Suppressor macrophage treated with lipopolysaccharide for 1 hour (primary cell): ENCODE results near the gene YIPF2.
"Not testable (repeated sequence)": the region's sequence is repeated elsewhere in the genome, so short reads cannot be mapped to it uniquely, and the experiment has no call there.

Source experiments
- DNase-seq, 3 donors: peaks; one replicate each; pipeline ENCODE4 v3.0.0-alpha.2; 2020 to 2022

Gene YIPF2

GRCh38 chr19:10928563-10929401 lies at the start of gene YIPF2, which contains the start of gene TIMM29:
Gene YIPF2, minus strand, starts transcription at chr19:10928639. Its CDS starts 229 bp downstream, at chr19:10928410.
Gene TIMM29, plus strand, starts transcription at chr19:10928811. Its CDS starts 12 bp downstream, at chr19:10928823.
- DNase-seq: peak; percentile 96 to 99 (median 99)

- no peak for DNase-seq
Observed at GRCh38 chr19:10977742-10978092, 49.3 kb upstream of the YIPF2 start.

DNA sequence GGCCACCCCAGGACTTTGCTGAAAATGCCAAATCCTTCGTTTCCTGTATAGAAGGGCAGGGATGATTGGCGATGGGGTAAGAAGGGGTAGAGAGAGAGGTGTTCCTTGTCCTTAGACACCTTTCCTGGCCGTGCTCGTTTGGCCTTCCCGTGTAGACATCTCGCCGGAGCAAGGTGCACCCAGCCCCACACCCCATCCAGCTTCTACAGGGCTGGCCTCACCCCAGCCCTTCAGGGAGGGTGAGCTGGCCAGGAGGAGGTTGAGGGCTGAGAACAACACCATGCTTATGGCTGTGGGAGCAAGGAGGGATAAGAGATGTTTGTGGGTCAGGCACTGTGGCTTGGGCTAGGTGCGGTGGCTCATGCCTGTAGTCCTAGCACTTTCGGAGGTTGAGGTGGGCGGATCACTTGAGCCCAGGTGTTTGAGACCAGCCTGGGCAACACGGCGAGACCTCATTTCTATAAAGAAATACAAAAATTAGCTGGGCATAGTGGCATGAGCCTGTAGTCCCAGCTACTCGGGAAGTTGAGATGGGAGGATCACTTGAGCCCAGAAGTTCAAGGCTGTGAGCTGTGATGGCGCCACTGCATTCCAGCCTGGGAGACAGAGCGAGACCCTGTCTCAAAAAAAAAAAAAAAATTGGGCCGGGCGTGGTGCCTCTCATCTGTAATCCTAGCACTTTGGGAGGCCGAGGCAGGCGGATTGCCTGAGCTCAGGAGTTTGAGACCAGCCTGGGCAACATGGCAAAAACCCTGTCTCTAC lies 47.9 kb upstream of the YIPF2 start:
- no peak for DNase-seq

DNA sequence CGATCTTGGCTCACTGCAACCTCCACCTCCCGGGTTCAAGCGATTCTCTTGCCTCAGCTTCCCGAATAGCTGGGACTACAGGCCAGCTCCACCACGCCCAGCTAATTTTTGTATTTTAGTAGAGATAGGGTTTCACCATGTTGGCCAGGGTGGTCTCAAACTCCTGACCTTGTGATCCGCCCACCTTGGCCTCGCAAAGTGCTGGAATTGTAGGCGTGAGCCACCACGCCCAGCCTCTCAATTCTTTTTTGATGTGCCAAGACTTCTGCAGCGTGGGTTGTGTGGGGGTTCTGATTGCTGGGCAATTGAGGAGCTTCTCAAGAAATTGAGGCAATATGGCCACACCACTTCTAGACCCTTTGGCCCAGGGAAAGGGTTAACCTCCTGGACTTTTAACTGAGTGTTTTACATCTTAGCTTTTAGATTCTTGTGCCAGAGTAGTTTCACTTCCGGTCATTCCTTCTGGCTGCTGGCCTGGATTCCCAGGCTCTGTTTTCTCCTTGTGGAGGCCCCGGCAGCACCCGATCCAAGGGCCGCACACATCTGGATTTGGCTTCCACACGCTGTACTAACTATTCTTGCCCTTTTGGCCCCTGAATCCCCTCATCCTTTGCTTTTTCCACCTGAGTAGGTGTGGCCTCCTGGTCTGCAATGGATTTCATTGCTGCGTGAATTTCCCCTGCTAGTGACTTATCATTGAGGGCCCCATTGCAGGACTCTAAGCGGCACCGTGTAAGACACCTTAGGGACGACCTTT lies 47.1 kb upstream of the YIPF2 start:
- DNase-seq: no peak

GRCh38 chr19:10971107-10971726 lies 42.8 kb upstream of the YIPF2 start:
- no peak for DNase-seq

DNA sequence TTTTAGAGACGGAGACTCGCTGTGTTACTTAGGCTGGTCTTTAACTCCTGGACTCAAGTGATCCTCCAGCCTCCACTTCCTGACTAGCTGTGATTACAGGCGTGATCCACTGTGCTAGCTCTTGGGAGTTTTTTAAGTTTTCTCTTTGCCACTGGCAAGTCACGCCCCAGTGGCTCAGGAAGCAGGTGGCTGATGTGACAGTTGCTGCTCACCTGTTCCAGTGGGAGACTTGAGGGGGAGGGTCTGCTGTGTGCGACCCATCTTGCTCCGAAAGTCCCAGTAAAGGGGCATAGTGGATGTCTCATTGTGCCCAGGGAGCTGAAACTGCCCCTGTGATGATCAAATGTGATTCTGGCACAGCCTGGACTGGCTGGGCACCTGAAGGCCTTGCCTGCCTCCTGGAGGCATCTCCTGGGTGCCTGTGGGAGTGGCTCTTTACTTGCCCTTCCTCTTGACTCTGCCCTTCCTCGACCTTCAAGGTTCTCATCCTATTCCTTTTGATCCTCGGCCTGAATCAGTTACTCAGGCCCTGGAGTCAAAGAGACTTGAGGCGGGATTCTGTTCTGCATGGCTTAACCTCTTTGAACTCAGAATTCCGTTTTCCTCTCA lies 40.2 kb upstream of the YIPF2 start:
- no peak for DNase-seq

DNA sequence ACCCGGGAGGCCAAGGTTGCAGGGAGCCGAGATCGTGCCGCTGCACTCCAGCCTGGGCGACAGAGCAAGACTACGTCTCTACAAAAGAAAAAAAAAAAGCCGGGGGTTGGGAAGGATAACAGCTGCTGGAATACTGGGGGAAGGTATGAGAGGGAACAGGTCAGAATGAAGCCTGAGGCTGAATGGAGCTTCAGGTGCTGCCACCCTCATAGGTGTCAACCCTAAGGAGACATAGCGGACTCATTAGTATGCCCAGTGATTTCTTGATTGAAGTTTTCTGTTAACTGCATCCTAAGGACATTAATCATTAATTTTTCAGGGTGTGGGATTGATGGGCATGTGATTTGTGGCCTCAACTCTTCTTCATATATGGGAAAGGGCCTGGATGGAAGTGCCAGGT lies 38.4 kb upstream of the YIPF2 start:
- DNase-seq: no peak

DNA sequence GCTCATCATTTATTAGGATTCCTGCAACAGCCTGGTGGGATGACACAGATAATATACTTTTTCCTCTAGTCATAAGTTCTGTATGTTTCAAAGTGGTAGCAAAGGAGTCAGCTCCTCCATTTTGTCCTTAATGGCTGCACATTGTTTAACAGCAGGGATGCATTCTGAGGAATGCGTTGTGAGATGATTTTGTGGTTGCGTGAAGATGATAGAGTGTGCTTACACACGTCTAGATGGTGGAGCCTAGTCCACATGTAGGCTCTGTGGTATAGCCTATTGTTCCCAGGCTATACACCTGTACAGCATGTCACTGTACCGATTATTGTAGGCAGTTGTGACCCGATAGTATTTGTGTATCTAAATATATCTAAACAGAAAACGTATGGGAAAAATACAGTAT lies 37.0 kb upstream of the YIPF2 start:
- no peak for DNase-seq

DNA sequence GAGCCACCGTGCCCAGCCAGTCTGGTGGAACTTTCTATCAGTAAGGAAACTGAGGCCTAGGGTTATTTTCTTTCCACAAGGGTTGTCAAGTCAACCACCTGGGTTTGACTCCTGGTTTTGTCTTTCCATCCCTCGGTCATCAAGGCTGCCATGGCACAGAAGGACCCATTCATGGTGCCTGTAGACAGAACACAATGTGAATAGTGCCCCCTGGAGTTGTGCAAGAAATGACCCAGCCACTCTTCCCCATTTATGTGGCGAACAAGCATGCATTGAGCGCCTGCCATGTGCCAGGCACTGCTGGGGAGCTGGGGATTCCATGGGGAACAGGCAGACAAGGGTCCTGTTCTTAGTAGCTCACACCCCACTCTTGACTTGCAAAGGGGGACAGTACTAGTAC lies 36.5 kb upstream of the YIPF2 start:
- no peak for DNase-seq

- DNase-seq: no peak
Observed at GRCh38 chr19:10963865-10964264, 35.4 kb upstream of the YIPF2 start.

DNA sequence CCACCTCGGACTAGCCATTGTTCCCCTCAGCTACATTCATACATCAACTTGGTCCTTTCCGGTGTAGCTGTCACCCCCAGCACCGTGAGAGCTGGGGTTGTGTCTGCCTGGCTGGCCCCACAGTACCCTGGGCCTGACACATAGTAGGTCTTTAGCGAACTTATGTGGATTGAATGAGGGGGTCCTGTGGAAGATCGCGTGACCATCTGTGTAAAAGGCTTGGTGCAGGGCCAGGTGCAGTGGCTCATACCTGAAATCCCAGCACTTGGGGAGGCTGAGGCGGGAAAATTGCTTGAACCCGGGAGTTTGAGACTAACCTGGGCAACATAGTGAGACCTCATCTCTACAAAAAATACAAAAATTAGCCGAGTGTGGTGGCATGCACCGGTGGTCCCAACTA lies 34.4 kb upstream of the YIPF2 start:
- DNase-seq: no peak

- DNase-seq: peak in 2 of 3 donors; percentile 21 to 32
Observed at GRCh38 chr19:10961073-10961860, 32.8 kb upstream of the YIPF2 start.

DNA sequence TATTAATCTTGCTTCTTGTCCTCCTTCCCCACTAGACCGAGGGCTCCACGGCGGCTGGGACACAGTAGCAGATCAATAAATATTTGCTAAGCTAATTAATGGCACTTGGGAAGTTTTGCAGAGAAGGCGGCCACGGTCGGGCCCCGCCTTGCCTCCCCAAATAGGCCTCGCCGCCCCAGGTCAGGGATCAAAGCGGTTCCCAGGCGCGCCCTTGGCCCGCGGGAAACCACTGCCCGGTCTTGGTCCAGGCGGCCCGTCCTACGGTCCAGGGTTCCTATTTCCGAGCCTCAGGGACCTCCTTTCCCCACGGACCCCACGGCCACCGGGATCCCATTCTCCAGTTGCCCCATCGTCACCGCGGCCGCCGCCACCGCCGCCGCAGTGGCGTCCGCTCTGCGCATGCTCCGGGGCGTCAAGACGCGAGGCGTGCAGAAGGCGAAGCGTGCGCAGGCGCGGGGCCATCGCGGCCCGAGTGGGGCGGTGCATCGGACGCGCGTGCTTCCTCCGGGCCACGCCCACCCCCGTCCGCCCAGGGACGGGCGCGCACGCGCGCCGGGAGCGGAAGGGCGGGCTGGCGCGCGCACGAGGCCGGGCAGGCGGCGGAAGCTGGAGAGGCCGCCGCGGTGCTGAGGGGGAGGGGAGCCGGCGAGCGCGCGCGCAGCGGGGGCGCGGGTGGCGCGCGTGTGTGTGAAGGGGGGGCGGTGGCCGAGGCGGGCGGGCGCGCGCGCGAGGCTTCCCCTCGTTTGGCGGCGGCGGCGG lies 32.1 kb upstream of the YIPF2 start, which contains the start of gene SMARCA4:
SMARCA4 (plus strand) TSS at position 717 of the 759 bp plus-strand sequence. CDS start 23,122 bp downstream, outside the sequence.
- peak; percentile 99 to 100 (median 100) for DNase-seq

- not testable (repeated sequence) for DNase-seq
Observed at GRCh38 chr19:10959277-10959968, 31.0 kb upstream of the YIPF2 start.

- DNase-seq: no peak
Observed at GRCh38 chr19:10952809-10953208, 24.4 kb upstream of the YIPF2 start.

- DNase-seq: no peak
Observed at GRCh38 chr19:10946958-10947657, 18.7 kb upstream of the YIPF2 start.

DNA sequence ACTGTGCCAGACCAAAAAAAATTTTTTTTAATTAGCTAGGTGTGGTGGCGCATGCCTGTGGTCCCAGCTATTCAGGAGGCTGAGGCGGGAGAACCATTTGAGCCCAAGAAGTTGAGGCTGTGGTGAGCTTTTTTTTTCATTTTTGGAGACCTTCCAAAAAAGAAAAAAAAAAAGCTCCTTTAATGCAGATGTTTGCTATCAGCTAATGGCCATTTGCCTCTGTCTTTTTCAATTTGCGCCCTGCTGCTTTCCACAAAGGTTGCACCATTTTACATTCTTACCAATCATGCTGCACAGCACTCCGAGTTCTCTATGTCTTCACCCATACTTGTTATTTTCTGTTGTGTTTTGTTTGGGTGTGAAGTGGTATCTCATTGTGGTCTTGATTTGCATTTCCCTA lies 16.8 kb upstream of the YIPF2 start:
- DNase-seq: no peak

GRCh38 chr19:10943412-10943811 lies 15.0 kb upstream of the YIPF2 start:
- DNase-seq: not testable (repeated sequence)

DNA sequence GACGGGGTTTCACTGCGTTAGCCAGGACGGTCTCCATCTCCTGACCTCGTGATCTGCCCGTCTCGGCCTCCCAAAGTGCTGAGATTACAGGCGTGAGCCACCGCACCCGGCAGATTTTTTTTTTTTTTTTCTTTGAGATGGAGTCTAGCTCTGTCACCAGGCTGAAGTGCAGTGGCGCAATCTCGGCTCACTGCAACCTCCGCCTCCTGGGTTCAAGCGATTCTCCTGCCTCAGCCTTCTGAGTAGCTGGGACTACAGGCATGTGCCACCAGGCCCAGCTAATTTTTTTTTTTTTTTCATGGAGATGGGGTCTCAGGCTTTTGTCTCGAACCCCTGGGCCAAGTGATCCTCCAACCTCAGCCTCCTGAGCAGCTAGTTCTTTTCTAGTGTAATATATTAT lies 13.2 kb upstream of the YIPF2 start:
- not testable (repeated sequence) for DNase-seq
